Ishikawa (cell line): ENCODE measurements around the gene RASSF1.

ENCODE experiments used
- CEBPB ChIP-seq: IDR thresholded peaks from 2 replicates; pipeline ENCODE4 v1.6.1; 2012
- CREB1 ChIP-seq: IDR thresholded peaks from 2 replicates; pipeline ENCODE4 v1.6.1; 2012; ENCODE audit warnings: low read depth
- EGR1 ChIP-seq: IDR thresholded peaks from 2 replicates; pipeline ENCODE4 v1.6.1; 2012
- EP300 ChIP-seq: IDR thresholded peaks from 2 replicates; pipeline ENCODE4 v1.6.1; 2012; ENCODE audit warnings: borderline replicate concordance
- FOXM1 ChIP-seq: IDR thresholded peaks from 2 replicates; pipeline ENCODE4 v1.6.1; 2012; ENCODE audit warnings: low read depth, borderline replicate concordance
- NFIC ChIP-seq: IDR thresholded peaks from 2 replicates; pipeline ENCODE4 v1.6.1; 2012
- RAD21 ChIP-seq: IDR thresholded peaks from 2 replicates; pipeline ENCODE4 v1.6.1; 2012; ENCODE audit warnings: low read depth
- TAF1 ChIP-seq: IDR thresholded peaks from 2 replicates; pipeline ENCODE4 v1.6.1; 2012; ENCODE audit warnings: low read depth, mild to moderate bottlenecking
- TCF12 ChIP-seq: IDR thresholded peaks from 2 replicates; pipeline ENCODE4 v1.6.1; 2012; ENCODE audit warnings: low read depth
- TEAD4 ChIP-seq: IDR thresholded peaks from 2 replicates; pipeline ENCODE4 v1.6.1; 2012
- YY1 ChIP-seq: IDR thresholded peaks from 2 replicates; pipeline ENCODE4 v1.6.1; 2012; ENCODE audit warnings: low read depth
- ZBTB7A ChIP-seq: IDR thresholded peaks from 2 replicates; pipeline ENCODE4 v1.6.1; 2012; ENCODE audit warnings: low read depth
- TF ChIP-seq, protein P1 (sequence below): IDR thresholded peaks from 2 replicates; pipeline ENCODE4 v1.6.1; 2012
- TF ChIP-seq, protein P2 (sequence below): IDR thresholded peaks from 2 replicates; pipeline ENCODE4 v1.6.1; 2012; ENCODE audit warnings: low read depth, mild to moderate bottlenecking
- TF ChIP-seq, protein P3 (sequence below): IDR thresholded peaks from 2 replicates; pipeline ENCODE4 v1.6.1; 2012

The RASSF1 gene

DNA sequence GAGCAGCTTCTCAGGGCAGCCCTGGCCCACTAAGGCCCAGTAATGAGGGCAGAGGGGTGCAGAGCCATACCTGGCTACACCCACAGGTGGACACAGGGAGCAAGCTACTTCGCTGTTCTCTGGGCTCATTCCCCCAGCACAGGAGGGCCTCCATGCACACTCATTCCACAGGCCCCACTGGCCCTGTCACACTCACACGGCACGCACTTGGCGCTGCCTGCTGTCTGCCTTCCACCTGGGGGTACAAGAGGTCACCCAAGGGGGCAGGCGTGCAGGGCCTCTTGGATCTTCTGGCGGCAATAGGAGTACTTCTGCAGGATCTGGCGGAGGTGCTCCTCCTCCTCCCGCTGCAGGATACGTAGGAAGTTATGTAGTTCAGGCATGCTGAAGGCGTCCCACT, 10.3 kb downstream of the RASSF1 start:
- TF ChIP-seq TAF1 (no peak), TCF12 (no peak), YY1 (no peak), NFIC (no peak), CEBPB (no peak), CREB1 (no peak), EGR1 (no peak), RAD21 (no peak), ZBTB7A (no peak), EP300 (no peak), TEAD4 (no peak), FOXM1 (no peak)
- TF ChIP-seq, protein P1, sequence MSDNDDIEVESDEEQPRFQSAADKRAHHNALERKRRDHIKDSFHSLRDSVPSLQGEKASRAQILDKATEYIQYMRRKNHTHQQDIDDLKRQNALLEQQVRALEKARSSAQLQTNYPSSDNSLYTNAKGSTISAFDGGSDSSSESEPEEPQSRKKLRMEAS, result no peak
- TF ChIP-seq, protein P2, sequence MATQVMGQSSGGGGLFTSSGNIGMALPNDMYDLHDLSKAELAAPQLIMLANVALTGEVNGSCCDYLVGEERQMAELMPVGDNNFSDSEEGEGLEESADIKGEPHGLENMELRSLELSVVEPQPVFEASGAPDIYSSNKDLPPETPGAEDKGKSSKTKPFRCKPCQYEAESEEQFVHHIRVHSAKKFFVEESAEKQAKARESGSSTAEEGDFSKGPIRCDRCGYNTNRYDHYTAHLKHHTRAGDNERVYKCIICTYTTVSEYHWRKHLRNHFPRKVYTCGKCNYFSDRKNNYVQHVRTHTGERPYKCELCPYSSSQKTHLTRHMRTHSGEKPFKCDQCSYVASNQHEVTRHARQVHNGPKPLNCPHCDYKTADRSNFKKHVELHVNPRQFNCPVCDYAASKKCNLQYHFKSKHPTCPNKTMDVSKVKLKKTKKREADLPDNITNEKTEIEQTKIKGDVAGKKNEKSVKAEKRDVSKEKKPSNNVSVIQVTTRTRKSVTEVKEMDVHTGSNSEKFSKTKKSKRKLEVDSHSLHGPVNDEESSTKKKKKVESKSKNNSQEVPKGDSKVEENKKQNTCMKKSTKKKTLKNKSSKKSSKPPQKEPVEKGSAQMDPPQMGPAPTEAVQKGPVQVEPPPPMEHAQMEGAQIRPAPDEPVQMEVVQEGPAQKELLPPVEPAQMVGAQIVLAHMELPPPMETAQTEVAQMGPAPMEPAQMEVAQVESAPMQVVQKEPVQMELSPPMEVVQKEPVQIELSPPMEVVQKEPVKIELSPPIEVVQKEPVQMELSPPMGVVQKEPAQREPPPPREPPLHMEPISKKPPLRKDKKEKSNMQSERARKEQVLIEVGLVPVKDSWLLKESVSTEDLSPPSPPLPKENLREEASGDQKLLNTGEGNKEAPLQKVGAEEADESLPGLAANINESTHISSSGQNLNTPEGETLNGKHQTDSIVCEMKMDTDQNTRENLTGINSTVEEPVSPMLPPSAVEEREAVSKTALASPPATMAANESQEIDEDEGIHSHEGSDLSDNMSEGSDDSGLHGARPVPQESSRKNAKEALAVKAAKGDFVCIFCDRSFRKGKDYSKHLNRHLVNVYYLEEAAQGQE, result no peak
- TF ChIP-seq, protein P3, sequence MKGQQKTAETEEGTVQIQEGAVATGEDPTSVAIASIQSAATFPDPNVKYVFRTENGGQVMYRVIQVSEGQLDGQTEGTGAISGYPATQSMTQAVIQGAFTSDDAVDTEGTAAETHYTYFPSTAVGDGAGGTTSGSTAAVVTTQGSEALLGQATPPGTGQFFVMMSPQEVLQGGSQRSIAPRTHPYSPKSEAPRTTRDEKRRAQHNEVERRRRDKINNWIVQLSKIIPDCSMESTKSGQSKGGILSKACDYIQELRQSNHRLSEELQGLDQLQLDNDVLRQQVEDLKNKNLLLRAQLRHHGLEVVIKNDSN, result no peak

DNA sequence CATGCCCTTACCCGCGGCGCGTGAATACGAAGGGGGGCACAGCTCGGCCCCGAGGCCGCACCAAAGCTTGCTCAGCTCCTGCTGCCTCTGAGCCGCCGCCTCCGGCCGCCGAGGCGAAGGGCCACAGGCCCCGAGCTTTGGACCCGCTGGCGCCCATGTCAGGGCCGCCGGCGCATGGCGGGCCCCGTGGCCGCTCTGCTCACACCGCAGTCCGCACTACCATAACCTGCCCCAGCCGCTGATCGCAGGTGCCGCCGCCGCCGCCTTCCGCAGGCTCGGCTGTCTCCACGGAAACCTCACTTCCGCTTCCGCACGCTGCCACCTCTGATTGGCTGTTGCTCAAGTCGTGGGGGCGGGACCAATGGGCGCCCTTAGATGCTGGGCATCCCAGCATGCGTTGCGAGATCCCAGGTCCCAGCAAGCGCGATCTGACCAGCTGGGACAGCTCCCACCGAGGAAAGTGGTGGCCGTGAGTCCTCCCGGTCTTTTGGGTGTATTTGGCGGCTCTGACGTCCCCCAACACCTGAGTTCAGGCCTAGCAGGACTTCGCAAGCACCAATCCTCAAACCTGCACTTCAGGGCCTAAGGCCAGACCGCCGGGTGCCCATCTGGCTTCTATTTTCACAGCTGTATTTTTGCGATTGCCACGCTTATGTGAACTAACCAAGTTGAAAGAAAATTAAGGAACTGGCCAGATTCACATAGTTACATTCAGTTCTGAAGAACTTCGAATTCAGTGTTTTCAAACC, 12.5 kb downstream of the RASSF1 start, which contains the start of gene TUSC2:
Gene TUSC2, minus strand, starts transcription at position 281 of the 749 bp plus-strand sequence. Its CDS starts 124 bp downstream, at position 157.
- peak; percentile 58 for TF ChIP-seq EP300
- 0 out of 2 replicates have a peak, but pooled peaks have one; percentile 63 for TF ChIP-seq YY1
- no peak for TF ChIP-seq CEBPB
- TF ChIP-seq CREB1, result peak; percentile 75
- TF ChIP-seq, protein P3, result no peak
- TF ChIP-seq EGR1, result peak; percentile 40; the same call in 1 of the 2 replicates
- TF ChIP-seq RAD21, result no peak
- TF ChIP-seq TCF12, result 0 out of 2 replicates have a peak, but pooled peaks have one; percentile 29
- TF ChIP-seq, protein P1, result peak; percentile 78
- peak; percentile 76; the same call in 1 of the 2 replicates for TF ChIP-seq TAF1

DNA sequence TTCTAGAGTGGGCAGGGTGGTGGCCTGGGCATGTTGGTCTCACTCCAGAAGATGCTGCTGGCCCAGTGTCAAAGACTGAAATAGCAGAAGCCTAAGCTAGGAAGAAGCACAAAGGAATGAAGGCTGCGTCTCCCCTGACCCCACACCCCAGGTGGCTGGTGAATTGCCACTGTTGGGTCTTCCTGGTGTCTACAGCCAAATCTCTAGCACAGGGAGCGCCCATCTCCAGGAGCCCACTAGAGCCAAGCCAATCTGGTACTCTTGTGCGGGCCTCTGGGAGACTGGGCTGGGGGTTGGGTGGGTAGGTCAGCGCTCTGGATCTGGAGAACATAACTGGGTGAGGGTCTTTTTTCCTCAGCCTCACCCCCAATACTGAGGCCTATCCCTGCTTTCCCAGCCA, 13.5 kb downstream of the RASSF1 start:
- TF ChIP-seq, protein P1, result no peak
- TF ChIP-seq YY1, result no peak
- no peak for TF ChIP-seq EP300
- no peak for TF ChIP-seq TAF1

DNA sequence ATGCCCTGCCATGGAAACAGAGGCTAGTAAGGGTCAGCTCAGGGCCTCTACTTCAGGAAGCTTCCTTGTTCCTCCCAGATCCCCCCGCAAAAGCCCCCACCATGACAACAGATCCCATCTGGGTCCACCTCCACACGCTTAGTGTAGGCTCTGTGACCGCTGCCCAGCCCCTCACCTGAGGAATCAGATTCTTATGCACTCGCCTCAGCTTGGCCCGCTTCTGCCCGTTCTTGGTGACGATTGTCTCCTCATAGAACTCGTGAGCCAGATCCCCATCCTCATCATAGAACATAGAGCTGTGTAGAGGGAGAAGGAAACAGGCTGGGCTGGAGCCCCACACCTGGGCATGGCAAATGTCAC, 14.5 kb downstream of the RASSF1 start:
- no peak for TF ChIP-seq CREB1
- TF ChIP-seq, protein P3, result no peak
- TF ChIP-seq EP300, result no peak
- no peak for TF ChIP-seq EGR1
- no peak for TF ChIP-seq FOXM1
- TF ChIP-seq, protein P2, result no peak

DNA sequence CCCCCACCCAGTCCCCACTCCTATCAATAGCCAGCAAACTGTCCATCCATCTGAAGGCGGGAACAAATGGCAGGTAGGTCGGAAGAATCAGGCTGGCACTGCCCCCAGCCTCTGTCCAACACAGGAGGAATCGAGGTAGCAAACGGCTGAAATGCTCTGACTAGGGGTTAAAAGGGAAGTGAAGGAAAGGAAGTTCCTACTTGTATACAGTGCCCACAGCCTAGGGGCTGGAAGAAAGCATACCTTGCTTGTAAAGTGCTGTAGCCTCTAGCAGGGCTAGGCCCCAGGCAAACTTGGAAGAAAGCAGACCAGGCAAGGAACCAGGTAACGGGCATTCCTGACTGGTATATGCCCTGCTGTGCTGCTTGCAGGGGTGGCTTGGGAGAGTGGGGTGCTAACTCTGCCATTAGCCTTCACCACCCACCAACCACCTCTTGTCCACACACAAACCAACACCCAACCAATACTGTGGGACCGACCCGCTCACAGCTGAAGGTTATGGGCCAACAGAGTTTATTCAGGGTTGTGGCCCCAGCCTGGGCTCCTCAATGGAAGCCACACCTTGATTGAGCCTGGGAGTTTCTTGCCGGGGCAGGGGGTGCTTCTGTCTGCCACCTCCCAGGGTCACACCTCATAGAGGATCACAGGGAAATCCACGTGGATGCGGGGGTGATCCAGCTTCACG, 15.0 kb downstream of the RASSF1 start:
- TF ChIP-seq YY1, result no peak
- TF ChIP-seq NFIC, result no peak
- no peak for TF ChIP-seq EP300
- TF ChIP-seq ZBTB7A, result no peak
- TF ChIP-seq FOXM1, result no peak
- no peak for TF ChIP-seq CEBPB
- TF ChIP-seq, protein P2, result no peak
